GM12892 (cell line): ENCODE results near the gene BORCS6.
"Not testable (repeated sequence)": the region's sequence is repeated elsewhere in the genome, so short reads cannot be mapped to it uniquely, and the experiment has no call there.

Experiments
- POLR2A ChIP-seq: IDR thresholded peaks from 2 replicates; pipeline ENCODE4 v1.6.1; 2011; ENCODE audit warnings: low read depth, low read length, control low read depth
- POLR2AphosphoS5 ChIP-seq: IDR thresholded peaks from 2 replicates; pipeline ENCODE4 v1.6.1; 2011; ENCODE audit warnings: low read depth, low read length, control low read depth
- TAF1 ChIP-seq: IDR thresholded peaks from 2 replicates; pipeline ENCODE4 v1.6.1; 2011; ENCODE audit warnings: low read depth, mild to moderate bottlenecking, control low read depth, low read length, borderline replicate concordance

GRCh38 chr17:8214000-8214399, 24.0 kb upstream of the BORCS6 start:
- TF ChIP-seq POLR2AphosphoS5, POLR2A, TAF1: not testable (repeated sequence)
